Neutrophil (primary cell): ENCODE measurements around the gene NTM.

Source experiments
- H3K27ac ChIP-seq: fragments of 200-600 bp; sonication (generic); 2 replicates; pipeline ENCODE4 v1.5.1; 2016; ENCODE audit warnings: mild to moderate bottlenecking, moderate library complexity
- H3K27me3 ChIP-seq: fragments of 200-600 bp; sonication (generic); 2 replicates; pipeline ENCODE4 v1.6.0; 2016; ENCODE audit warnings: mild to moderate bottlenecking
- H3K36me3 ChIP-seq: fragments of 200-600 bp; sonication (generic); 2 replicates; pipeline ENCODE4 v1.5.1; 2017
- H3K4me1 ChIP-seq, 2 experiments: fragments of 200-600 bp in 1 of 2; sonication (generic) in 1 of 2; 1 replicate in 1 of 2; 2 replicates in 1 of 2; pipeline versions ENCODE4 v1.5.1 to v1.6.1; 2013 to 2016; ENCODE audit warnings: low read depth in 1 of 2, low read length in 1 of 2, mild to moderate bottlenecking in 1 of 2, moderate library complexity in 1 of 2; ENCODE audit not compliant: control insufficient read depth in 1 of 2, insufficient read depth in 1 of 2
- H3K4me3 ChIP-seq, 2 experiments: fragments of 200-600 bp in 1 of 2; sonication (generic) in 1 of 2; 1 replicate in 1 of 2; 2 replicates in 1 of 2; pipeline ENCODE4 v1.5.1; 2013 to 2016; ENCODE audit warnings: low read depth in 1 of 2, low read length in 1 of 2, mild to moderate bottlenecking in 1 of 2, moderate library complexity in 1 of 2
- H3K9me3 ChIP-seq: fragments of 200-600 bp; sonication (generic); 2 replicates; pipeline ENCODE4 v1.5.1; 2016
- CTCF ChIP-seq: fragments of 200-600 bp; sonication (generic); IDR thresholded peaks from 2 replicates; pipeline ENCODE4 v1.5.1; 2016; ENCODE audit warnings: antibody characterized with exemption

Gene NTM

GRCh38 chr11:131638889-131639288 is 268.5 kb downstream of the NTM start:
- Histone ChIP-seq H3K36me3 (no peaks in the 10 kb centered on the region), H3K4me3 (no peak overlapping the region), H3K4me1 (no peaks in the 10 kb centered on the region), H3K27me3 (no peaks in the 10 kb centered on the region), H3K9me3 (no peaks in the 10 kb centered on the region), H3K27ac (no peak overlapping the region)
- no peak for TF ChIP-seq CTCF

GRCh38 chr11:131640320-131640719 is 269.9 kb downstream of the NTM start:
- H3K4me3 ChIP-seq, result no peak overlapping the region
- H3K9me3 ChIP-seq, result no peaks in the 10 kb centered on the region
- no peak overlapping the region for H3K27ac ChIP-seq
- H3K4me1 ChIP-seq, result no peaks in the 10 kb centered on the region
- no peaks in the 10 kb centered on the region for H3K27me3 ChIP-seq
- no peak for TF ChIP-seq CTCF
- H3K36me3 ChIP-seq, result no peaks in the 10 kb centered on the region

- H3K9me3 ChIP-seq, result no peaks in the 10 kb centered on the region
- no peaks in the 10 kb centered on the region for H3K27me3 ChIP-seq
- H3K4me3 ChIP-seq, result no peak overlapping the region
- no peak overlapping the region for H3K27ac ChIP-seq
- TF ChIP-seq CTCF, result no peak
- no peaks in the 10 kb centered on the region for H3K4me1 ChIP-seq
- no peaks in the 10 kb centered on the region for H3K36me3 ChIP-seq
These were observed 272.5 kb downstream of the NTM start for GRCh38 chr11:131642756-131643531.

GRCh38 chr11:131644204-131644795 is 273.9 kb downstream of the NTM start:
- Histone ChIP-seq H3K9me3 (no peaks in the 10 kb centered on the region), H3K36me3 (no peaks in the 10 kb centered on the region), H3K4me3 (no peak overlapping the region), H3K4me1 (no peaks in the 10 kb centered on the region), H3K27me3 (no peaks in the 10 kb centered on the region), H3K27ac (no peak overlapping the region)
- TF ChIP-seq CTCF, result no peak

- Histone ChIP-seq H3K9me3 (no peaks in the 10 kb centered on the region), H3K4me1 (no peaks in the 10 kb centered on the region), H3K4me3 (no peak overlapping the region), H3K27ac (no peak overlapping the region), H3K36me3 (no peaks in the 10 kb centered on the region), H3K27me3 (no peaks in the 10 kb centered on the region)
- TF ChIP-seq CTCF, result no peak
These were observed 274.8 kb downstream of the NTM start for GRCh38 chr11:131645237-131645636.
